ENCODE measurements around the gene KSR2.
"Not testable (repeated sequence)": the region's sequence is repeated elsewhere in the genome, so short reads cannot be mapped to it uniquely, and the experiment has no call there.

KSR2 gene

GRCh38 chr12:117742721-117743120, 226.1 kb downstream of the KSR2 start:
- no peak for DNase-seq

- no peak for DNase-seq
Observed at GRCh38 chr12:117738233-117738632, 230.6 kb downstream of the KSR2 start.

- DNase-seq: no peak
Observed at GRCh38 chr12:117733549-117733805, 235.3 kb downstream of the KSR2 start.

- DNase-seq: no peak
Observed at GRCh38 chr12:117732761-117733548, 235.8 kb downstream of the KSR2 start.

GRCh38 chr12:117731131-117731530, 237.7 kb downstream of the KSR2 start:
- DNase-seq: not testable (repeated sequence)

- no peak for DNase-seq
Observed at GRCh38 chr12:117727301-117727700, 241.5 kb downstream of the KSR2 start.

- no peak for DNase-seq
Observed at GRCh38 chr12:117724543-117724942, 244.2 kb downstream of the KSR2 start.

GRCh38 chr12:117718559-117718958, 250.2 kb downstream of the KSR2 start:
- no peak for DNase-seq

- DNase-seq: no peak
Observed at GRCh38 chr12:117718141-117718540, 250.6 kb downstream of the KSR2 start.

- no peak for DNase-seq
Observed at GRCh38 chr12:117714203-117714602, 254.6 kb downstream of the KSR2 start.

- no peak for DNase-seq
Observed at GRCh38 chr12:117710121-117710520, 258.7 kb downstream of the KSR2 start.

- no peak for DNase-seq
Observed at GRCh38 chr12:117707861-117708260, 260.9 kb downstream of the KSR2 start.

GRCh38 chr12:117703584-117703983, 265.2 kb downstream of the KSR2 start:
- no peak for DNase-seq

GRCh38 chr12:117702741-117703140, 266.0 kb downstream of the KSR2 start:
- DNase-seq: no peak

GRCh38 chr12:117699575-117699974, 269.2 kb downstream of the KSR2 start:
- DNase-seq: no peak

GRCh38 chr12:117699118-117699517, 269.7 kb downstream of the KSR2 start:
- no peak for DNase-seq

GRCh38 chr12:117695956-117696355, 272.8 kb downstream of the KSR2 start:
- no peak for DNase-seq

- no peak for DNase-seq
Observed at GRCh38 chr12:117692512-117692911, 276.3 kb downstream of the KSR2 start.

- DNase-seq: no peak
Observed at GRCh38 chr12:117689857-117690256, 278.9 kb downstream of the KSR2 start.

GRCh38 chr12:117688446-117688845, 280.3 kb downstream of the KSR2 start:
- no peak for DNase-seq

GRCh38 chr12:117686911-117687377, 281.8 kb downstream of the KSR2 start:
- no peak for DNase-seq

- no peak for DNase-seq
Observed at GRCh38 chr12:117686210-117686609, 282.6 kb downstream of the KSR2 start.

GRCh38 chr12:117685110-117685926, 283.5 kb downstream of the KSR2 start:
- no peak for DNase-seq

- DNase-seq: no peak
Observed at GRCh38 chr12:117684471-117684870, 284.3 kb downstream of the KSR2 start.

All from stimulated activated CD4-positive, alpha-beta T cell treated with anti-CD3 and anti-CD28 coated beads, Interleukin-2, amount 100 ng/mL, for 24 hours (primary cell).